Stimulated activated naive CD4-positive, alpha-beta T cell (primary cell): ENCODE data around the gene RBPJ.
"Not testable (repeated sequence)": the region's sequence is repeated elsewhere in the genome, so short reads cannot be mapped to it uniquely, and the experiment has no call there.

Experiments used
- DNase-seq, 6 experiments: peaks; one replicate each; lab custom pipeline; 2025; lab: John Stamatoyannopoulos, UW

The RBPJ gene

GRCh38 chr4:26375551-26375950, 54.7 kb downstream of the RBPJ start:
- no peak for DNase-seq

- no peak for DNase-seq
Observed at GRCh38 chr4:26377328-26378311, 56.8 kb downstream of the RBPJ start.

GRCh38 chr4:26379837-26380236, 59.0 kb downstream of the RBPJ start:
- no peak for DNase-seq

GRCh38 chr4:26380740-26381139, 59.9 kb downstream of the RBPJ start:
- no peak for DNase-seq

- no peak for DNase-seq
Observed at GRCh38 chr4:26384380-26385057, 63.7 kb downstream of the RBPJ start.

GRCh38 chr4:26385690-26386089, 64.9 kb downstream of the RBPJ start:
- no peak for DNase-seq

GRCh38 chr4:26386386-26386785, 65.6 kb downstream of the RBPJ start:
- DNase-seq, result no peak

GRCh38 chr4:26388671-26389070, 67.9 kb downstream of the RBPJ start:
- no peak for DNase-seq

- no peak for DNase-seq
Observed at GRCh38 chr4:26397086-26397485, 76.3 kb downstream of the RBPJ start.

- DNase-seq, result no peak
Observed at GRCh38 chr4:26400132-26400531, 79.3 kb downstream of the RBPJ start.

- not testable (repeated sequence) for DNase-seq
Observed at GRCh38 chr4:26402017-26402416, 81.2 kb downstream of the RBPJ start.

- DNase-seq, result no peak
Observed at GRCh38 chr4:26402458-26402857, 81.6 kb downstream of the RBPJ start.

- no peak for DNase-seq
Observed at GRCh38 chr4:26404743-26405206, 84.0 kb downstream of the RBPJ start.

- DNase-seq, result no peak
Observed at GRCh38 chr4:26406346-26406975, 85.6 kb downstream of the RBPJ start.

- DNase-seq, result no peak
Observed at GRCh38 chr4:26407476-26407875, 86.7 kb downstream of the RBPJ start.

- DNase-seq, result peak in 3 of 6 experiments; percentile 38 to 58 (median 47)
Observed at GRCh38 chr4:26410385-26411293, 89.8 kb downstream of the RBPJ start.

GRCh38 chr4:26412381-26413372, 91.9 kb downstream of the RBPJ start:
- no peak for DNase-seq

GRCh38 chr4:26413582-26413981, 92.8 kb downstream of the RBPJ start:
- no peak for DNase-seq

GRCh38 chr4:26418107-26418506, 97.3 kb downstream of the RBPJ start:
- DNase-seq, result no peak

- DNase-seq, result no peak
Observed at GRCh38 chr4:26418850-26419249, 98.0 kb downstream of the RBPJ start.
